HG02870 (cell line): Measurements from ENCODE around the gene STAU1.
"Not testable (repeated sequence)": the region's sequence is repeated elsewhere in the genome, so short reads cannot be mapped to it uniquely, and the experiment has no call there.

Experiments
- ATAC-seq: cut with Tn5 transposase; IDR thresholded peaks from one replicate; pipeline ENCODE4 v1.9.1; 2021; ENCODE audit warnings: mild to moderate bottlenecking, moderate library complexity; ENCODE audit not compliant: unreplicated experiment

Gene STAU1

GRCh38 chr20:49133571-49133970 is 54.6 kb downstream of the STAU1 start:
- no peak for ATAC-seq

GRCh38 chr20:49132995-49133478 is 55.1 kb downstream of the STAU1 start:
- ATAC-seq = no peak

- ATAC-seq = no peak
Measured at GRCh38 chr20:49123982-49124381, 64.2 kb downstream of the STAU1 start.

- no peak for ATAC-seq
Measured at GRCh38 chr20:49122920-49123319, 65.2 kb downstream of the STAU1 start.

- no peak for ATAC-seq
Measured at GRCh38 chr20:49119988-49120387, 68.1 kb downstream of the STAU1 start.

- no peak for ATAC-seq
Measured at GRCh38 chr20:49118307-49118706, 69.8 kb downstream of the STAU1 start.

GRCh38 chr20:49115564-49115963 is 72.6 kb downstream of the STAU1 start:
- ATAC-seq = no peak

GRCh38 chr20:49112596-49113274 is 75.4 kb downstream of the STAU1 start:
- no peak for ATAC-seq

- no peak for ATAC-seq
Measured at GRCh38 chr20:49110767-49111694, 77.1 kb downstream of the STAU1 start.

- ATAC-seq = no peak
Measured at GRCh38 chr20:49106328-49106727, 81.8 kb downstream of the STAU1 start.

- not testable (repeated sequence) for ATAC-seq
Measured at GRCh38 chr20:49104979-49105547, 83.1 kb downstream of the STAU1 start.

- ATAC-seq = no peak
Measured at GRCh38 chr20:49104365-49104648, 83.8 kb downstream of the STAU1 start.

GRCh38 chr20:49103647-49104364 is 84.3 kb downstream of the STAU1 start:
- ATAC-seq = no peak

- no peak for ATAC-seq
Measured at GRCh38 chr20:49103019-49103418, 85.1 kb downstream of the STAU1 start.

- no peak for ATAC-seq
Measured at GRCh38 chr20:49100972-49101371, 87.2 kb downstream of the STAU1 start.

- ATAC-seq = not testable (repeated sequence)
Measured at GRCh38 chr20:49100292-49100691, 87.8 kb downstream of the STAU1 start.

GRCh38 chr20:49099011-49099410 is 89.1 kb downstream of the STAU1 start:
- ATAC-seq = no peak

GRCh38 chr20:49098136-49098535 is 90.0 kb downstream of the STAU1 start:
- no peak for ATAC-seq

GRCh38 chr20:49097159-49097558 is 91.0 kb downstream of the STAU1 start:
- ATAC-seq = no peak

GRCh38 chr20:49096203-49096730 is 91.9 kb downstream of the STAU1 start:
- no peak for ATAC-seq

- ATAC-seq = no peak
Measured at GRCh38 chr20:49091762-49092161, 96.4 kb downstream of the STAU1 start.
